Glomerular visceral epithelial cell (primary cell): ENCODE measurements around the gene SLC26A8.
"Not testable (repeated sequence)": the region's sequence is repeated elsewhere in the genome, so short reads cannot be mapped to it uniquely, and the experiment has no call there.

Experiments used
- DNase-seq: peaks from one replicate; pipeline ENCODE4 v3.0.0-alpha.2; 2016; ENCODE audit errors: extremely low spot score

The SLC26A8 gene

GRCh38 chr6:36052097-36052496, 27.7 kb upstream of the SLC26A8 start:
- DNase-seq, result no peak

GRCh38 chr6:36050947-36051710, 26.7 kb upstream of the SLC26A8 start:
- no peak for DNase-seq

- DNase-seq, result no peak
Measured at GRCh38 chr6:36050305-36050704, 25.9 kb upstream of the SLC26A8 start.

- DNase-seq, result no peak
Measured at GRCh38 chr6:36049582-36049981, 25.1 kb upstream of the SLC26A8 start.

- no peak for DNase-seq
Measured at GRCh38 chr6:36042618-36043260, 18.3 kb upstream of the SLC26A8 start.

GRCh38 chr6:36040958-36041357, 16.5 kb upstream of the SLC26A8 start:
- no peak for DNase-seq

GRCh38 chr6:36039112-36039511, 14.7 kb upstream of the SLC26A8 start:
- no peak for DNase-seq

GRCh38 chr6:36038120-36038876, 13.9 kb upstream of the SLC26A8 start:
- DNase-seq, result no peak

- no peak for DNase-seq
Measured at GRCh38 chr6:36035225-36035624, 10.8 kb upstream of the SLC26A8 start.

- DNase-seq, result no peak
Measured at GRCh38 chr6:36034441-36034840, 10.0 kb upstream of the SLC26A8 start.

GRCh38 chr6:36033935-36034334, 9.5 kb upstream of the SLC26A8 start:
- peak; percentile 20 for DNase-seq

- DNase-seq, result not testable (repeated sequence)
Measured at GRCh38 chr6:36033144-36033543, 8.7 kb upstream of the SLC26A8 start.

GRCh38 chr6:36032261-36032660, 7.8 kb upstream of the SLC26A8 start:
- no peak for DNase-seq

- DNase-seq, result peak; percentile 25
Measured at GRCh38 chr6:36029464-36029863, 5.0 kb upstream of the SLC26A8 start.

GRCh38 chr6:36028877-36029324, 4.5 kb upstream of the SLC26A8 start:
- DNase-seq, result peak; percentile 73

- peak; percentile 39 for DNase-seq
Measured at GRCh38 chr6:36028088-36028876, 3.8 kb upstream of the SLC26A8 start.

GRCh38 chr6:36027501-36028087, 3.2 kb upstream of the SLC26A8 start, which contains the start of gene MAPK14:
TSS of gene MAPK14 (plus strand) at chr6:36027808. CDS start at chr6:36028158, 350 bp downstream.
- peak; percentile 100 for DNase-seq

- no peak for DNase-seq
Measured at GRCh38 chr6:36025932-36026327, 1.5 kb upstream of the SLC26A8 start.

GRCh38 chr6:36025260-36025931, 955 bp upstream of the SLC26A8 start:
- DNase-seq, result no peak

GRCh38 chr6:36020154-36020553, 4.3 kb downstream of the SLC26A8 start:
- DNase-seq, result no peak

- DNase-seq, result no peak
Measured at GRCh38 chr6:36019167-36019566, 5.3 kb downstream of the SLC26A8 start.
